ENCODE data around the gene GPR176. TPM values are rescaled to one million over a fixed set of nuclear protein-coding genes. Genes with fewer than 3 reads are reported as not detected.

The GPR176 gene
- total RNA-seq, 2 donors from 2014 or later: 0.82 to 2.2 TPM

DNA sequence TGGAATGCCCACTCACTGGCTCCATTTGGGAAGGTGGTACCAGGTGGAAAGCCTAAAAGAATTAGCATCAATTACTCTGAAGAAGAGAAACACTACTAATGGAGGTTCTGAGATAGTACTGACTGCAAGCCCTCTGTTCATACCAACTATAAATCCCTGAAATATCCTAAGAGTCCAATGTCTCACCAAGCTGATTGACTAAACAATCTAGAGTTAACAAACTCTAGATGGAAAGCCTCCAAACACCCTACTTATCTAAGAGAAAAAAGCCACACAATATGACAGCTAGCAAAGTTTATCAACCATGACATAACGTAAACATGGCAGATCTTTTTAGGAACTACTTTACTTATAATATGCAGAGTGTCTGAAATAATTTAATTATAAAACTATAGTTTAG, 59.2 kb downstream of the GPR176 start:
- DNase-seq: no peak
- intact Hi-C loops (cut with DNase I): no loop called here
- TF ChIP-seq, protein P1, sequence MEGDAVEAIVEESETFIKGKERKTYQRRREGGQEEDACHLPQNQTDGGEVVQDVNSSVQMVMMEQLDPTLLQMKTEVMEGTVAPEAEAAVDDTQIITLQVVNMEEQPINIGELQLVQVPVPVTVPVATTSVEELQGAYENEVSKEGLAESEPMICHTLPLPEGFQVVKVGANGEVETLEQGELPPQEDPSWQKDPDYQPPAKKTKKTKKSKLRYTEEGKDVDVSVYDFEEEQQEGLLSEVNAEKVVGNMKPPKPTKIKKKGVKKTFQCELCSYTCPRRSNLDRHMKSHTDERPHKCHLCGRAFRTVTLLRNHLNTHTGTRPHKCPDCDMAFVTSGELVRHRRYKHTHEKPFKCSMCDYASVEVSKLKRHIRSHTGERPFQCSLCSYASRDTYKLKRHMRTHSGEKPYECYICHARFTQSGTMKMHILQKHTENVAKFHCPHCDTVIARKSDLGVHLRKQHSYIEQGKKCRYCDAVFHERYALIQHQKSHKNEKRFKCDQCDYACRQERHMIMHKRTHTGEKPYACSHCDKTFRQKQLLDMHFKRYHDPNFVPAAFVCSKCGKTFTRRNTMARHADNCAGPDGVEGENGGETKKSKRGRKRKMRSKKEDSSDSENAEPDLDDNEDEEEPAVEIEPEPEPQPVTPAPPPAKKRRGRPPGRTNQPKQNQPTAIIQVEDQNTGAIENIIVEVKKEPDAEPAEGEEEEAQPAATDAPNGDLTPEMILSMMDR (IDR thresholded peaks at IDR 0.05): no peak

DNA sequence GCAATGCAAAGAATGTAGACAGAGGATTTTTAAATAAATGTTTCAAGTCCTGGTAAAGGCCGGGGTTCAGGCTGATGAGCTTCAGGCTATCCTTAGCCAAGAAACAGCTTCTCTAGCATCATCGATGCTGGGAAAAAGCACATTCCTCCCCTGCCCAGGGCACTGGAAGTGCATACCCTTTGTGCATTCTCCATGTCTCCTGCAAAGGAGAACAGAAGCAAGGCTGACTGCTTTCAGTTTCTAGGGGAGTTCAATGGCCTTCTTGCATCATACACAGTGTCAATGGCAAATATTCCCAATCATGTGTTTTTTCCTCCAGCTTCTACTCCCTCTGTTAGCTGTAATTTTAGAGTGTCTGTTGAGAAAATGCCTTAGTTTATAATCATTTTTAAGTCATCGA, 59.9 kb downstream of the GPR176 start:
- DNase-seq: no peak
- no peaks in the 10 kb centered on the region for H3K4me1 ChIP-seq
- no peaks in the 10 kb centered on the region for H3K27me3 ChIP-seq
- no peaks in the 10 kb centered on the region for H3K36me3 ChIP-seq
- TF ChIP-seq, protein P1 (IDR thresholded peaks at IDR 0.05): no peak
- no peak overlapping the region for H3K4me3 ChIP-seq
- no peak overlapping the region for H3K27ac ChIP-seq
- no peaks in the 10 kb centered on the region for H3K9me3 ChIP-seq
- intact Hi-C loops (cut with DNase I): no loop called here
- H3K9ac ChIP-seq (ENCODE audit: low read depth in 2 of 2, low read length in 2 of 2): no peak overlapping the region

More for the DNA sequence above, 59.2 kb downstream of the GPR176 start:
- Histone ChIP-seq H3K36me3 (no peaks in the 10 kb centered on the region), H3K4me1 (no peaks in the 10 kb centered on the region), H3K9ac (ENCODE audit: low read depth in 2 of 2, low read length in 2 of 2) (no peak overlapping the region), H3K27ac (no peak overlapping the region), H3K9me3 (no peaks in the 10 kb centered on the region), H3K4me3 (no peak overlapping the region), H3K27me3 (no peaks in the 10 kb centered on the region)

DNA sequence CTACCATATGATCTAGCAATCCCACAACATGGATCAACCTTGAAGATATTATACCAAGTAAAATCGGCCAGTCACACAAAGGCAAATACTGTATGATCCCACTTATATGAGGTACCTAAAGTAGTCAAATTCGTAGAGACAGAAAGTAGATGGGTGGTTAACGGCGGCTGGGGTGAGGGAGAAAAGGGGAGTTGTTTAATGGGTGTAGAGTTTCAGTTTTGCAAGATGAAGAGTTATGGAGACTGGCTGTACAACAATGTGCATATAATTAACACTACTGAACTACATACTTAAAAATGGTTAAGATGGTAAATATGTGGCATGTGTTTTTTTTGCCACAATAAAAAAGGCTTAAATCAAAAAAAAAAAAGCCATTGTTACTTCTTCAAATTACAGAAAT, 60.4 kb downstream of the GPR176 start:
- intact Hi-C loops (cut with DNase I): no loop called here
- Histone ChIP-seq H3K27me3 (no peaks in the 10 kb centered on the region), H3K9ac (ENCODE audit: low read depth in 2 of 2, low read length in 2 of 2) (no peak overlapping the region), H3K4me3 (no peak overlapping the region), H3K9me3 (no peaks in the 10 kb centered on the region), H3K27ac (no peak overlapping the region), H3K4me1 (no peaks in the 10 kb centered on the region), H3K36me3 (no peaks in the 10 kb centered on the region)
- TF ChIP-seq, protein P1 (IDR thresholded peaks at IDR 0.05): no peak
- DNase-seq: no peak

DNA sequence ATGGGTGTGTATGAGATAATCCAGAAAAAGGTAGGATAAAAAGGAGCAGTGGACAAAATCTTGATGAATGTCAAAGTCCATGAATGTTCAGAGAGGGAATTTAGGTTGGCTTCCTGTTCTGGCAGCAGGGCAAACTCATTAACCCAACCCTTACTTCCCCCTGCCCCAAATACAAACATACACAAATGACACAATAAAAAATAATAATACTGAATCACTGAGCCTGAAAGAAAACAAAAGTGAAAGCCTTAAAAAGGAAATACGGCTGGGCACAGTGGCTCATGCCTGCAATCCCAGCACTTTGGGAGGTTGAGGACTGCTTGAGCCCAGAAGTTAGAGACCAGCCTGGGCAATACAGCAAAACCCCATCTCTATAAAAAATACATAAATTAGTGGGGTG, 62.9 kb downstream of the GPR176 start:
- no peak for DNase-seq

DNA sequence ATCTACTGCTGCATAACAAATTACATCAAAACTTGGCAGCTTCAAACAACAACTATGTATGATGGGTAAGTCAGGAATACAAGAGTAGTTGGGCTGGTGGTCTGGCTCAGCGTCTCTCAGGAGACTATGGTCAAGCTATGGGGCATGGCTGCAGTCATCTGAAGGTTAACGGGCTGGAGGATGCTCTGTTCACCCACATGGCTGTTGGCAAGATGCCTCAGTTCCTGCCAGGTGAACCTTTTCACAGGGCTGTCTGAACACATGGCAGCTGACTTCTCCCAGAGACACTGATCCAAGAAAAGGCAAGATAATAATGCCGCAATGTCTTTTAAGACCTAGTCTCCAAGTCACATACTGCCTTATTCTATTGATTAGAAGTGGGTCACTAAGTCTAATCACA, 63.7 kb downstream of the GPR176 start:
- no peak overlapping the region for H3K4me3 ChIP-seq

More for the DNA sequence above, 62.9 kb downstream of the GPR176 start:
- TF ChIP-seq, protein P1 (IDR thresholded peaks at IDR 0.05): no peak
- Histone ChIP-seq H3K9me3 (no peaks in the 10 kb centered on the region), H3K4me3 (no peak overlapping the region), H3K27me3 (no peaks in the 10 kb centered on the region), H3K36me3 (no peaks in the 10 kb centered on the region), H3K27ac (no peak overlapping the region), H3K9ac (ENCODE audit: low read depth in 2 of 2, low read length in 2 of 2) (no peak overlapping the region), H3K4me1 (no peaks in the 10 kb centered on the region)
- intact Hi-C loops (cut with DNase I): no loop called here

More for the DNA sequence above, 63.7 kb downstream of the GPR176 start:
- no peak for DNase-seq
- Histone ChIP-seq H3K36me3 (no peaks in the 10 kb centered on the region), H3K27ac (no peak overlapping the region), H3K9me3 (no peaks in the 10 kb centered on the region), H3K27me3 (no peaks in the 10 kb centered on the region), H3K4me1 (no peaks in the 10 kb centered on the region), H3K9ac (ENCODE audit: low read depth in 2 of 2, low read length in 2 of 2) (no peak overlapping the region)
- intact Hi-C loops (cut with DNase I): no loop called here
- TF ChIP-seq, protein P1 (IDR thresholded peaks at IDR 0.05): no peak

All from colonic mucosa (tissue), 4 donors.